GM23338 (cell line): Measurements from ENCODE around the gene USP24. TPM values are rescaled to one million over a fixed set of nuclear protein-coding genes. Genes with fewer than 3 reads are reported as not detected.

Source experiments
- ATAC-seq: fragments of 200-7000 bp; cut with Tn5 transposase; 3 replicates; pipeline ENCODE4 v1.9.1; 2020
- DNase-seq: peaks from one replicate; pipeline ENCODE4 v3.0.0-alpha.2; 2015; ENCODE audit warnings: low spot score
- H2AFZ ChIP-seq: fragments of 200-600 bp; sonication (generic); 2 replicates; pipeline ENCODE4 v1.8.0; 2016; ENCODE audit warnings: antibody characterized with exemption, mild to moderate bottlenecking, moderate library complexity
- H3F3A ChIP-seq: fragments of 200-600 bp; sonication (generic); replicated peaks from 2 replicates; pipeline ENCODE4 v1.8.0; 2017; ENCODE audit warnings: antibody characterized with exemption, mixed run types, low read depth
- H3K27ac ChIP-seq: fragments of 200-600 bp; sonication (generic); 2 replicates; pipeline ENCODE4 v1.6.1; 2016; ENCODE audit warnings: low read depth
- H3K27me3 ChIP-seq: fragments of 200-600 bp; sonication (generic); 2 replicates; pipeline ENCODE4 v1.8.0; 2016; ENCODE audit warnings: mild to moderate bottlenecking, mixed run types, moderate library complexity; ENCODE audit not compliant: insufficient read depth
- H3K36me3 ChIP-seq: fragments of 200-600 bp; sonication (generic); 2 replicates; pipeline ENCODE4 v1.8.0; 2016; ENCODE audit warnings: mild to moderate bottlenecking; ENCODE audit not compliant: insufficient read depth
- H3K4me1 ChIP-seq: fragments of 200-600 bp; sonication (generic); 2 replicates; pipeline ENCODE4 v1.8.0; 2016; ENCODE audit warnings: mild to moderate bottlenecking, moderate library complexity; ENCODE audit not compliant: insufficient read depth
- H3K4me2 ChIP-seq: fragments of 200-600 bp; sonication (generic); 2 replicates; pipeline ENCODE4 v1.7.1; 2017; ENCODE audit warnings: mixed run types
- H3K4me3 ChIP-seq: fragments of 200-600 bp; sonication (generic); 2 replicates; pipeline ENCODE4 v1.6.1; 2016; ENCODE audit warnings: mixed run types
- H3K79me2 ChIP-seq: fragments of 200-600 bp; sonication (generic); replicated peaks from 2 replicates; pipeline ENCODE4 v1.8.0; 2017; ENCODE audit warnings: mild to moderate bottlenecking; ENCODE audit not compliant: insufficient read depth
- H3K9me2 ChIP-seq: fragments of 200-600 bp; sonication (generic); 2 replicates; pipeline ENCODE4 v1.8.0; 2017; ENCODE audit not compliant: insufficient read depth
- H4K20me1 ChIP-seq: fragments of 200-600 bp; sonication (generic); replicated peaks from 2 replicates; pipeline ENCODE4 v1.8.0; 2017; ENCODE audit warnings: mild to moderate bottlenecking; ENCODE audit not compliant: insufficient read depth
- H3K27ac Mint-ChIP-seq: 2 replicates; pipeline ENCODE4 v1.8.0; 2020; ENCODE audit warnings: inconsistent platforms, mild to moderate bottlenecking, moderate library complexity, mixed read lengths
- H3K27me3 Mint-ChIP-seq: 3 replicates; pipeline ENCODE4 v1.8.0; 2022; ENCODE audit warnings: low read depth, mild to moderate bottlenecking, moderate library complexity, mixed read lengths, inconsistent platforms; ENCODE audit not compliant: insufficient read depth, poor library complexity
- H3K36me3 Mint-ChIP-seq: 3 replicates; pipeline ENCODE4 v1.8.0; 2021; ENCODE audit warnings: low read depth, mild to moderate bottlenecking, inconsistent platforms, moderate library complexity, mixed read lengths
- H3K4me1 Mint-ChIP-seq: 3 replicates; pipeline ENCODE4 v1.8.0; 2020; ENCODE audit warnings: mild to moderate bottlenecking, inconsistent platforms, mixed read lengths
- H3K4me3 Mint-ChIP-seq: 3 replicates; pipeline ENCODE4 v1.8.0; 2021; ENCODE audit warnings: moderate library complexity, mild to moderate bottlenecking, inconsistent platforms, mixed read lengths
- H3K9me3 Mint-ChIP-seq: 3 replicates; pipeline ENCODE4 v1.8.0; 2020; ENCODE audit warnings: moderate library complexity, mild to moderate bottlenecking, inconsistent platforms, mixed read lengths
- CREB1 ChIP-seq: fragments of 250-450 bp; sonication (Bioruptor Pico); IDR thresholded peaks from 2 replicates; pipeline ENCODE4 v1.5.0; 2020; ENCODE audit warnings: low read depth, mild to moderate bottlenecking, moderate library complexity
- EZH2 ChIP-seq: fragments of 200-600 bp; sonication (generic); IDR thresholded peaks from one replicate; pipeline ENCODE4 v1.8.0; 2017; ENCODE audit warnings: antibody characterized with exemption, mild to moderate bottlenecking, low read depth; ENCODE audit not compliant: unreplicated experiment
- EZH2phosphoT487 ChIP-seq: fragments of 200-600 bp; sonication (generic); IDR thresholded peaks from one replicate; pipeline ENCODE4 v1.8.1; 2018; ENCODE audit warnings: antibody characterized with exemption; ENCODE audit not compliant: unreplicated experiment
- JUNB ChIP-seq: IDR thresholded peaks from one replicate; pipeline ENCODE4 v1.6.1; 2016; ENCODE audit warnings: antibody characterized with exemption; ENCODE audit not compliant: unreplicated experiment
- POLR2AphosphoS5 ChIP-seq: IDR thresholded peaks from 2 replicates; pipeline ENCODE4 v1.6.1; 2016; ENCODE audit warnings: antibody characterized with exemption, low read depth
- STAT1 ChIP-seq: IDR thresholded peaks from one replicate; pipeline ENCODE4 v1.6.1; 2016; ENCODE audit warnings: antibody characterized with exemption; ENCODE audit not compliant: unreplicated experiment
- ZNF114 ChIP-seq: fragments of 250-450 bp; sonication (Bioruptor Pico); IDR thresholded peaks from 2 replicates; pipeline ENCODE4 v1.5.0; 2020; ENCODE audit warnings: mild to moderate bottlenecking, moderate library complexity
- ZNF331 ChIP-seq: fragments of 250-450 bp; sonication (Bioruptor Pico); IDR thresholded peaks from 2 replicates; pipeline ENCODE4 v1.5.0; 2020; ENCODE audit warnings: low read depth, mild to moderate bottlenecking, moderate library complexity
- ZNF462 ChIP-seq: fragments of 250-450 bp; sonication (Bioruptor Pico); IDR thresholded peaks from 2 replicates; pipeline ENCODE4 v1.5.0; 2020; ENCODE audit warnings: mild to moderate bottlenecking, moderate library complexity
- polyA plus RNA-seq: library from polyadenylated mRNA; unstranded; fragments of >200 nt; fragmentation: Nextera tagmentation; extraction: Ambion mirVana; gene quantifications from 2 replicates; pipeline ENCODE4 v1.2.1, GENCODE V29; 2016
- total RNA-seq: library from RNA; depleted of rRNA; stranded (reverse); fragments of >200 nt; shearing (Covaris generic); gene quantifications from 2 replicates; pipeline ENCODE4 v1.2.3, GENCODE V29; 2014
- TF ChIP-seq, protein P1 (sequence below): IDR thresholded peaks from 2 replicates; pipeline ENCODE4 v1.6.1; 2016; ENCODE audit warnings: antibody characterized with exemption
- TF ChIP-seq, protein P2 (sequence below): IDR thresholded peaks from one replicate; pipeline ENCODE4 v1.6.1; 2018; ENCODE audit warnings: antibody characterized with exemption; ENCODE audit not compliant: unreplicated experiment

Gene USP24
- total and polyA plus RNA-seq, 2 experiments from 2014 or later = 12.1 to 32.6 TPM

DNA sequence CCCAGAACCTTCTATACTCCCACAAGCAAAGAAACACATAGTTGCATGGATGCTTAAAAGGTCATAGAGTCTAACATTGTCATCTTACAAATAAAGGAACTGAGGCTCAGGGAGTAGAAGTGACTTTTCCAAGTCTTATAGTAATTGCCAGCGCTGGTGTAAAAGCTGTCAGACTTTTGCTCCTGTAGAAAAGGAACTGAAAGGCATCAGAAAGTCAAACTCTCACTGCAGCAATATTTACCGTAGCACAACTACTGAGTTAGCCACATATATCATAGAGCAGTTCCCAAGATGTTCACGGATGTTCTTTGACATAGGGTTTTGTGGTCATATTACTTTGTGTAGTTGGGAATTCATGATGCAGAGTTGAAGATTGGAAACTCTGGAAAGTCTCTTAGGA lies 16.6 kb upstream of the USP24 start:
- H3K9me2 ChIP-seq = peaks cover 5% of the 10 kb centered on the region
- H3K4me3 Mint-ChIP-seq = no peak overlapping the region
- no peaks in the 10 kb centered on the region for H4K20me1 ChIP-seq
- DNase-seq (no peak), ATAC-seq (no peak)
- TF ChIP-seq ZNF114 (CRISPR knock-in tag) (no peak), POLR2AphosphoS5 (no peak)
- H3K27ac Mint-ChIP-seq = no peak overlapping the region
- no peaks in the 10 kb centered on the region for H3F3A ChIP-seq
- no peaks in the 10 kb centered on the region for H3K36me3 ChIP-seq
- H3K4me2 ChIP-seq = no peak overlapping the region
- no peak overlapping the region for H3K4me3 ChIP-seq
- H3K27me3 Mint-ChIP-seq = peaks cover 2% of the 10 kb centered on the region
- H3K27ac ChIP-seq = no peak overlapping the region
- H3K79me2 ChIP-seq = no peaks in the 10 kb centered on the region
- peaks cover 3% of the 10 kb centered on the region; the same call in 2 of the 3 replicates for H3K36me3 Mint-ChIP-seq
- peaks cover 11% of the 10 kb centered on the region for H3K4me1 Mint-ChIP-seq
- peaks cover 7% of the 10 kb centered on the region for H3K9me3 Mint-ChIP-seq
- no peak overlapping the region for H2AFZ ChIP-seq
- no peaks in the 10 kb centered on the region for H3K4me1 ChIP-seq
- 0 out of 2 replicates have a peak, but pooled peaks cover 3% of the 10 kb centered on the region for H3K27me3 ChIP-seq

DNA sequence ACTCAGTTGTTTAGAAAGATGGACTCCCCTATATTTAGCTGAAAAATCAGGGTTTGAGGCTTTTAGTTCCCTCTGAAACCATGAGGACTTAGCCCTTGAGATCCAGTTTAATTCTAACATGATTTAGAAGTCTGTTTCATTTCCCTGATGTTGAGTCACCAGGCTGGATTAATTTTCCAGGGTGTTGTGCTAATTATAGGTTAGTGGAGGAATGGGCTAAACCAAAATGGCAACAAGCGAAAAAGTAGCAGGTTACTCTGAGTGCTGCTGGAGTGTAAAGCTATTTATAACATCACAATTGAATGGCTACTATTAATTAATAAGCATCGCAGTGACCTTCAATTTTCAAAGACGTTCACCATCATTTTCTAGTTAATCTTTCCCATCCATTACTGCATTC lies 15.5 kb upstream of the USP24 start:
- Histone ChIP-seq H3K27ac (no peak overlapping the region), H3K4me2 (no peak overlapping the region), H3K4me3 (no peak overlapping the region), H3K9me2 (peaks cover 5% of the 10 kb centered on the region), H3F3A (no peaks in the 10 kb centered on the region), H2AFZ (no peak overlapping the region), H4K20me1 (no peaks in the 10 kb centered on the region), H3K4me1 (no peaks in the 10 kb centered on the region), H3K36me3 (no peaks in the 10 kb centered on the region), H3K27me3 (0 out of 2 replicates have a peak, but pooled peaks cover 3% of the 10 kb centered on the region), H3K79me2 (no peaks in the 10 kb centered on the region)
- H3K4me1 Mint-ChIP-seq = peaks cover 11% of the 10 kb centered on the region
- no peak overlapping the region for H3K4me3 Mint-ChIP-seq
- peaks cover 7% of the 10 kb centered on the region for H3K9me3 Mint-ChIP-seq
- DNase-seq (no peak), ATAC-seq (no peak)
- H3K27ac Mint-ChIP-seq = no peak overlapping the region
- peaks cover 3% of the 10 kb centered on the region; the same call in 2 of the 3 replicates for H3K36me3 Mint-ChIP-seq
- H3K27me3 Mint-ChIP-seq = peaks cover 2% of the 10 kb centered on the region
- TF ChIP-seq JUNB = no peak
- no peak for TF ChIP-seq ZNF331 (CRISPR knock-in tag)
- no peak for TF ChIP-seq EZH2
- no peak for TF ChIP-seq ZNF114 (CRISPR knock-in tag)
- no peak for TF ChIP-seq ZNF462 (CRISPR knock-in tag)
- no peak for TF ChIP-seq EZH2phosphoT487
- TF ChIP-seq, protein P1, sequence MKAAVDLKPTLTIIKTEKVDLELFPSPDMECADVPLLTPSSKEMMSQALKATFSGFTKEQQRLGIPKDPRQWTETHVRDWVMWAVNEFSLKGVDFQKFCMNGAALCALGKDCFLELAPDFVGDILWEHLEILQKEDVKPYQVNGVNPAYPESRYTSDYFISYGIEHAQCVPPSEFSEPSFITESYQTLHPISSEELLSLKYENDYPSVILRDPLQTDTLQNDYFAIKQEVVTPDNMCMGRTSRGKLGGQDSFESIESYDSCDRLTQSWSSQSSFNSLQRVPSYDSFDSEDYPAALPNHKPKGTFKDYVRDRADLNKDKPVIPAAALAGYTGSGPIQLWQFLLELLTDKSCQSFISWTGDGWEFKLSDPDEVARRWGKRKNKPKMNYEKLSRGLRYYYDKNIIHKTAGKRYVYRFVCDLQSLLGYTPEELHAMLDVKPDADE = no peak
- TF ChIP-seq CREB1 = no peak
- TF ChIP-seq STAT1 = no peak
- no peak for TF ChIP-seq POLR2AphosphoS5
- TF ChIP-seq, protein P2, sequence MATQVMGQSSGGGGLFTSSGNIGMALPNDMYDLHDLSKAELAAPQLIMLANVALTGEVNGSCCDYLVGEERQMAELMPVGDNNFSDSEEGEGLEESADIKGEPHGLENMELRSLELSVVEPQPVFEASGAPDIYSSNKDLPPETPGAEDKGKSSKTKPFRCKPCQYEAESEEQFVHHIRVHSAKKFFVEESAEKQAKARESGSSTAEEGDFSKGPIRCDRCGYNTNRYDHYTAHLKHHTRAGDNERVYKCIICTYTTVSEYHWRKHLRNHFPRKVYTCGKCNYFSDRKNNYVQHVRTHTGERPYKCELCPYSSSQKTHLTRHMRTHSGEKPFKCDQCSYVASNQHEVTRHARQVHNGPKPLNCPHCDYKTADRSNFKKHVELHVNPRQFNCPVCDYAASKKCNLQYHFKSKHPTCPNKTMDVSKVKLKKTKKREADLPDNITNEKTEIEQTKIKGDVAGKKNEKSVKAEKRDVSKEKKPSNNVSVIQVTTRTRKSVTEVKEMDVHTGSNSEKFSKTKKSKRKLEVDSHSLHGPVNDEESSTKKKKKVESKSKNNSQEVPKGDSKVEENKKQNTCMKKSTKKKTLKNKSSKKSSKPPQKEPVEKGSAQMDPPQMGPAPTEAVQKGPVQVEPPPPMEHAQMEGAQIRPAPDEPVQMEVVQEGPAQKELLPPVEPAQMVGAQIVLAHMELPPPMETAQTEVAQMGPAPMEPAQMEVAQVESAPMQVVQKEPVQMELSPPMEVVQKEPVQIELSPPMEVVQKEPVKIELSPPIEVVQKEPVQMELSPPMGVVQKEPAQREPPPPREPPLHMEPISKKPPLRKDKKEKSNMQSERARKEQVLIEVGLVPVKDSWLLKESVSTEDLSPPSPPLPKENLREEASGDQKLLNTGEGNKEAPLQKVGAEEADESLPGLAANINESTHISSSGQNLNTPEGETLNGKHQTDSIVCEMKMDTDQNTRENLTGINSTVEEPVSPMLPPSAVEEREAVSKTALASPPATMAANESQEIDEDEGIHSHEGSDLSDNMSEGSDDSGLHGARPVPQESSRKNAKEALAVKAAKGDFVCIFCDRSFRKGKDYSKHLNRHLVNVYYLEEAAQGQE = no peak
